Measurements from ENCODE around the gene TPRX2. TPM values are rescaled to one million over a fixed set of nuclear protein-coding genes. Genes with fewer than 3 reads are reported as not detected.

The TPRX2 gene
- total RNA-seq, 1 donor from 2014 or later = not detected

DNA sequence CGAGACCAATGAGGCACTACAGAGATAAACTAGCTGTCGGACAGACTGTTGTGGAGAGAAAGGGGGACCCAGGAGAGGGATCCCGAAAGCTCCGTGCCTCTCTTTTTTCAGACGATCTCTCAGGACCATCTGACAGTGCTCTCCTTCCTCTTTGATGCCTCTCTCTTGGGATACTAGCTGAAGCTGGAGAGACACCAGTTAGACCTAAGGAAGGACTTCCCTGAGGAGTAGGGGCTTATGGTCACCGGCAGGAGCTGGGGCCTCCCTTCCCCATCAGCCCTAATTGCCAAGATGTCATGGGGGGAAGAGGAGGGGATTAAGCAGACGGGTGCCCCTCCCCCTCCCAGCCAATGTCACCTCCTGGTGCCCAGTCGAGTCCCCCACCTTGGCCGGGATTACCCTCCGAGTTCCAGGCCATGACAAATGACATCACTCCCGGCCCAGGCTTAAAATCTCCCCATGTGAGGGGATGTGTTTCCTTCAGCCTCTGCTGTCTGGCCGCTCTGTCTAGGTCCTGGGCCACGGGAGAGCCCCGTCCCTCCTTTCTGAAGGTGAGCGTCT is 37.5 kb upstream of the TPRX2 start, which contains the start of gene CRX:
TSS of gene CRX (plus strand) at position 478 of the 561 bp plus-strand sequence. CDS start 12,507 bp downstream, outside the sequence.
- no peaks in the 10 kb centered on the region for H3K9me3 ChIP-seq
- H3K27ac ChIP-seq = no peak within 1 kb of the TSS
- no peak within 1 kb of the TSS for H3K4me3 ChIP-seq
- peaks cover 32% of the 10 kb centered on the region for H3K27me3 ChIP-seq (ENCODE audit: low read depth)
- DNase-seq = no peak
- no peaks in the 10 kb centered on the region for H3K36me3 ChIP-seq
- ATAC-seq = no peak
- intact Hi-C loops (cut with DNase I) = no loop called here
- H3K4me1 ChIP-seq = no peaks in the 10 kb centered on the region
- TF ChIP-seq, protein P1, sequence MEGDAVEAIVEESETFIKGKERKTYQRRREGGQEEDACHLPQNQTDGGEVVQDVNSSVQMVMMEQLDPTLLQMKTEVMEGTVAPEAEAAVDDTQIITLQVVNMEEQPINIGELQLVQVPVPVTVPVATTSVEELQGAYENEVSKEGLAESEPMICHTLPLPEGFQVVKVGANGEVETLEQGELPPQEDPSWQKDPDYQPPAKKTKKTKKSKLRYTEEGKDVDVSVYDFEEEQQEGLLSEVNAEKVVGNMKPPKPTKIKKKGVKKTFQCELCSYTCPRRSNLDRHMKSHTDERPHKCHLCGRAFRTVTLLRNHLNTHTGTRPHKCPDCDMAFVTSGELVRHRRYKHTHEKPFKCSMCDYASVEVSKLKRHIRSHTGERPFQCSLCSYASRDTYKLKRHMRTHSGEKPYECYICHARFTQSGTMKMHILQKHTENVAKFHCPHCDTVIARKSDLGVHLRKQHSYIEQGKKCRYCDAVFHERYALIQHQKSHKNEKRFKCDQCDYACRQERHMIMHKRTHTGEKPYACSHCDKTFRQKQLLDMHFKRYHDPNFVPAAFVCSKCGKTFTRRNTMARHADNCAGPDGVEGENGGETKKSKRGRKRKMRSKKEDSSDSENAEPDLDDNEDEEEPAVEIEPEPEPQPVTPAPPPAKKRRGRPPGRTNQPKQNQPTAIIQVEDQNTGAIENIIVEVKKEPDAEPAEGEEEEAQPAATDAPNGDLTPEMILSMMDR (IDR thresholded peaks at IDR 0.05) = no peak

DNA sequence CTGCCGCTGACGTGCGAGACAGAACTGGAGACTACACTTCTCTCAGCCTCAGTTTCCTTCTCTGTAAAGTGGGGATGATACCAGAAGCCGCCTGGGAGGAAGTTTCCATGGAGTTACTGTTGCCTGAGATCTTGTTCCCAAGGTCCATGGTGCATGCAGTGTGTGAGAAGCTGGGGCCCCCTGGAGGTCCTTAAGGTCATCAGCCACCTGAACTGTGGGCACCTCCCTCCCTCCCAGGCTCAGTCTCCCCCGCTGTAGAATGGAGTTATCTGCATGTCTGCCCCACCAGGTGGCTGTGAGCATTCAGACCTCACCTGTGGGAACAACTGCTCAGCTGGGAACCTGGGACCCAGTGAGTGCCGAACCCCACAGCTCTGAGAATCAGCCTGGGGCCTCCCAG is 34.6 kb upstream of the TPRX2 start:
- DNase-seq = no peak
- intact Hi-C loops (cut with DNase I) = no loop called here
- Histone ChIP-seq H3K27me3 (ENCODE audit: low read depth) (peaks cover 27% of the 10 kb centered on the region), H3K36me3 (no peaks in the 10 kb centered on the region), H3K9me3 (no peaks in the 10 kb centered on the region), H3K27ac (no peak overlapping the region), H3K4me3 (no peak overlapping the region), H3K4me1 (no peaks in the 10 kb centered on the region)
- TF ChIP-seq, protein P1 (IDR thresholded peaks at IDR 0.05) = no peak
- ATAC-seq = no peak

DNA sequence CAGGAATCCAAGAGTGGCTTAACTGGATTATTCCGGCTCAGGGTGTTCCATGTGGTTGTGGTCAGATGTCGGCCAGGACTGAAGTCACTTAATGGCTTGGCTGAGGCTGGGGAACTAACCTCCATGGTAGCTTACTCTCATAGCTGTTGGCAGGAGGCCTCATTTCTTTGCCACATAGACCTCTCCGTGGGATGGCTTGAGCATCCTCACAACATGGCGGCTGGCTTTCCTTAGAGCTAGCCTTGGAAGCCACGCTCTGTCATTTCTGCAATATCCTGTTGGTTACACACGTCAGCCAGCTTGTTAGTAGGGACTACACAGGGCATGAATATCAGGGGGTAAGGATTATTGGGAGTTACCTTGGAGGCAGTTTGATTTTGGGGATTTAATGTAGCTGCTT is 32.2 kb upstream of the TPRX2 start:
- no peak for DNase-seq
- TF ChIP-seq, protein P1 (IDR thresholded peaks at IDR 0.05) = no peak
- no peaks in the 10 kb centered on the region for H3K4me1 ChIP-seq
- no peak overlapping the region for H3K4me3 ChIP-seq
- intact Hi-C loops (cut with DNase I) = no loop called here
- peaks cover 12% of the 10 kb centered on the region for H3K27me3 ChIP-seq (ENCODE audit: low read depth)
- H3K27ac ChIP-seq = no peak overlapping the region
- H3K36me3 ChIP-seq = no peaks in the 10 kb centered on the region
- ATAC-seq = no peak
- no peaks in the 10 kb centered on the region for H3K9me3 ChIP-seq

DNA sequence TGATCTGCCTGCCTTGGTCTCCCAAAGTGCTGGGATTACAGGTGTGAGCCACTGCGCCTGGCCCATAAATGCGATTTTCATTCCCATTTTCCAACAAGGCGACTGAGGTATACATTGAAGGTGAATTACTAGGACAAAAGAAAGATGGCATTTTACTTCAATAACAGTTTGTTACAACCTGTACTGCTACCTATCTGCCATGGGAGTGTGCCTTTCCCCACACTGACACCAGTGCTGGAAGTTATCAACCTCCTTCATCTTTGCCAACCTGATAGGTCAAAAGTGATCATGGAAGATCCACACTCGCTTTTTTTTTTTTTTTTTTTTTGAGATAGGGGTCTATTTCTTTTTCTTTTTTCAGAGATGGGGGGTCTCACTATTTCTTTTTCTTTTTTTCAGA is 26.3 kb upstream of the TPRX2 start:
- no peaks in the 10 kb centered on the region for H3K4me1 ChIP-seq
- no peak overlapping the region for H3K27ac ChIP-seq
- no peak overlapping the region for H3K4me3 ChIP-seq
- H3K9me3 ChIP-seq = no peaks in the 10 kb centered on the region
- H3K27me3 ChIP-seq (ENCODE audit: low read depth) = peaks cover 5% of the 10 kb centered on the region
- no peak for ATAC-seq
- intact Hi-C loops (cut with DNase I) = no loop called here
- TF ChIP-seq, protein P1 (IDR thresholded peaks at IDR 0.05) = no peak
- no peaks in the 10 kb centered on the region for H3K36me3 ChIP-seq
- no peak for DNase-seq

DNA sequence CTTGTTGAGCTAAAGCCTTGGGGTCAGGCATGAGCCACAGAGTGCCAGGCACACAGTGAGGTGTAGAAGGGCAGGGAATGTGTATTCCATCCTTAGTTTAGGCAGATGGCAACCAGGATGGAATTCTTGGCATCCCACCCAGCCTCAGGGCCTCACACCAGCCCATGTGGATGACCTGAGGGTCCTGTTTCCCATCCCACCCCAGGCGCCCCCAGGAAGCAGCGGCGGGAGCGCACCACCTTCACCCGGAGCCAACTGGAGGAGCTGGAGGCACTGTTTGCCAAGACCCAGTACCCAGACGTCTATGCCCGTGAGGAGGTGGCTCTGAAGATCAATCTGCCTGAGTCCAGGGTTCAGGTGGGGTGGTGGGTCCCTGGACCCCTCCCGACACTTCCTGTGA is 23.0 kb upstream of the TPRX2 start:
- Histone ChIP-seq H3K4me3 (no peak overlapping the region), H3K4me1 (no peaks in the 10 kb centered on the region), H3K36me3 (no peaks in the 10 kb centered on the region), H3K9me3 (no peaks in the 10 kb centered on the region), H3K27me3 (ENCODE audit: low read depth) (peaks cover 8% of the 10 kb centered on the region), H3K27ac (no peak overlapping the region)
- intact Hi-C loops (cut with DNase I) = no loop called here
- ATAC-seq (no peak), DNase-seq (no peak)
- TF ChIP-seq, protein P1 (IDR thresholded peaks at IDR 0.05) = no peak
